HG02981 (cell line): ENCODE results near the gene ADAMTS14.

ENCODE experiments used
- ATAC-seq: cut with Tn5 transposase; IDR thresholded peaks from one replicate; pipeline ENCODE4 v1.9.1; 2021; ENCODE audit warnings: mild to moderate bottlenecking, moderate library complexity; ENCODE audit not compliant: unreplicated experiment

Gene ADAMTS14

DNA sequence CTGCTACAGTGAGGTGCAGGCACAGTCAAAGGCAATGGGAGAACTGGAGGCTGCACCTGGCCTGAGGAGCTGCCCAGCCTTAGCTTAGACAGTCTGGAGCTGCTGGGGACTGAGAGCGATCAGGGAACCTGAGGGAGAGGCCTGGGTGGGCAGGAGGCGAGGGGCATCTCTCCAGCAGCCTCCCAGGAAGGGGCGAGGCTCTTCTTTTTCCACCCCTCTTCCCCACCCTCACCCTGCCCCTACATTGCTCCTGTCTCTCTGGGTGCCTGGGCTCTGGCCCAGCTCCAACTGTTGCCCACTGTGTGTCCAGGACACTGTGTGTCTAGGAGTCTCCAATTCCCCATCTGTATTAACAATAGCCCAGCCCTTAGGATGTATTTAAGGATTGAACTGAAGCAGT lies 76.0 kb downstream of the ADAMTS14 start:
- no peak for ATAC-seq

DNA sequence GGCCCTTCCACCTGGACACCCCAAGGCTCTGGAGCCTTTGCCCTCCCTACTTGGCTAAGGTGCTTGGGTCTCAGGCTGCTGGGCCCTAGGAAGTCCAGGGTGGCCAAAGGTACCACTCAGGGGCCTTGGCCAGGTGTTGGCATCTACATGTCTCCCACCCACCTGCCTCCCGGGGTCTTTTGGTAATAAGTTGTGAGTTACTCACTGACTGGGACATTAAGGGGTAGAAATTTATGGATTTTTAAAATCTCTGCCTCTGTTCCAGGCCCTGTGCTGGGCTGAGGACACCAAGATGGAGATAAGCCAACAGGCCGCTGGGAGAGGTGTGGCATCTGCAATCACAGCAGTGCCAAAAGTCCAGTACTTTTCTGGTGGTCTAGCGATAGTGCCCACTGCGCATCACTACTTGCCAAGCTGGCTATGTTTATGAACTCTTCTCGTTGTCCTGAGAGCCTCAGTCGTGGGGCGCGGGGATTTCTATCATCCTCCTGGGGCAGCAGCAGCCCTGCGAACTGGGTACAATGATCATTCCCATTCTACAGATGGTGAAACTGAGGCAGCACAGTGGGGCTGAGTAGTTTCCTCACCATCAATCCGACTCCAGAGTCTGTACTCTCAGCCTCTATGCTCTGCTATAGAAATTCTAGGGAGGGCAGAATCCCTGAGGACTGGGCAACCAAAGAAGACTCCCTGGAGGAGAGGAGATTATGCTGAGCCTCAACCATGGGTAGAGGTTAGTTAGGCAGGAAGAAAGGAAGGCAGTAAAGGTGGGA lies 76.7 kb downstream of the ADAMTS14 start:
- ATAC-seq: no peak

GRCh38 chr10:70749756-70750155 lies 77.5 kb downstream of the ADAMTS14 start:
- no peak for ATAC-seq

DNA sequence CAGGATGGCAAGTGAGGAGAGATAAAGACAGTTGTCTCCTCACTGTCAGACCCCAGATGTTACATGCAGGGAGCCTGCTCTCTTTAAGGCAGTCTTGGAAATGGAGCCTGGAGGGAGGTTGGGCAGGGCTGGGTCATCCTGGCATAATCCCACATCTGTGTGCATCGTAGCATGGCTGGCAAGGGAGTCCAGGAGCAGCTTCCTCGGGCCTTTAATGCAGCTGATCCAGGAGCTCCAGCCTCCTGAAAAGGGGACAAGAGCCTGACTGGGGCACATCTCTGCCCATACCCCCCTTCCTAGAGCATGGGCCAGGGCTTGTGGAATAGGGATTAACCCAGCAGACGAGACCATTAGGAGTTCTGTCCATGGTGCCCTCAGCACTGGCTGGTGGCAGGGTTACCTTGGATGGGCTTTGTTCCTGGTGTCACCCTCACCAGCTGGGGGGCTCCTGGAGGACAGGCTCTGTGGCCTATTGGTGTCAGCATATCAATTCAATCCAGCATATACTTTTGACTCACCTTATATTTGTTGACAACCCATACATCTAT lies 77.9 kb downstream of the ADAMTS14 start:
- ATAC-seq: no peak

DNA sequence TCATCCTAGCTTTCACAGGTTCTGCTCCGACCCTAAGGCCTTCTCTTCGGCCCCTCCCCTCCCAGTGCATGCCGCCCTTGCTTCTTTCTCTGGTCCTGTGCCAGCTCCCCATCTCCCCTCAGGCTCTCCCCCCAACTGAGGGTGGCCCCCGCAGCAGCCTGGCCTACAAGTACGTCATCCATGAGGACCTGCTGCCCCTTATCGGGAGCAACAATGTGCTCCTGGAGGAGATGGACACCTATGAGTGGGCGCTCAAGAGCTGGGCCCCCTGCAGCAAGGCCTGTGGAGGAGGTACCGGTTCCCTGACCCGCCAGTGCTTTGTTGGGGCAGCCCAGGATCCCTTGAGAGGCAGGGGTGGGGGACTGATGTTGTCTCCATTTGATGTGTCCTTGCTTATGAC lies 79.0 kb downstream of the ADAMTS14 start:
- ATAC-seq: no peak

DNA sequence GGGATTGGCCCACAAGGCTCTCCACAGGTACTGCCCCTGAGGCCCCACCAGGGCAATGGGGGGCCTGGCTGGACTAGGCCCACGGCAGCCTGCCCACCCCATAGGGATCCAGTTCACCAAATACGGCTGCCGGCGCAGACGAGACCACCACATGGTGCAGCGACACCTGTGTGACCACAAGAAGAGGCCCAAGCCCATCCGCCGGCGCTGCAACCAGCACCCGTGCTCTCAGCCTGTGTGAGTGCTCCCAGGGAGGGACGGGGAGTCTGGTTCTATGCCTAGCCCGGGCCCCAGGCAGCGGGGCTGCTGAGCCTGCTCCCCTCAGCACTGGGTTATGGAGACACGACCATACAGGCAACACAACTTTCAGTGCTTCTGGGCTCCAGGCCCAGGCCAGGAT lies 79.7 kb downstream of the ADAMTS14 start:
- no peak for ATAC-seq

GRCh38 chr10:70752571-70752970 lies 80.3 kb downstream of the ADAMTS14 start:
- no peak for ATAC-seq

DNA sequence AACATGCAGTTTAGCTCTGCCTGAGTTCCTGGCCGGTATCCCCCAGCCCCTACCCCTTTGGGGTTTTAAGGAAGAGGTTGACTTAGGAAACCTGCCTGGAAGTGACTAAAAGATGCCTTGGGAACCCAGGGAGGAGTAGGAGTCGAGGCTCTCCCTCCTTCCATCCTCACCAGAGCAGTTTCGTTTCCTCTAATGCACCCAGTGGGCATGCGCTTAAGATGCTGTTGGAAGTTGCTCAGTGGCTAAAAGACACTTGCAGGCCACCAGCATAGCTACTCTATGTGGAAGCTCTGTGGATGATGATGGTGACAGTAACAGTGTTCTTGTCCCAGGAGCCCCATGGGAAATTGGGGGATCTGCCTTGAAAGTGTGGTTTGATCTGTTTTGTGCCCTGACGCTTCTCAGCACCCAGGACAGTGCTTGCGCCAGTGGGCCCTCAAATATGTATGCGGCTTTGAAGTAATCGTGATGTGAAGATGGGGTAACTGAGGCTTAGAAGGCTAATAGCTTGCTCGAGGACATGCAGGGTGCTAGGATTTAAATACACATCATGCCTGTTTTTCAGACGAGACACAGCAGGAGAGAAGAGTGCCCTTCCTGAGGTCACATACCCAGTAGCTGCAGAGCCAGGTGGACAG lies 80.8 kb downstream of the ADAMTS14 start:
- ATAC-seq: no peak

GRCh38 chr10:70753841-70754621 lies 81.7 kb downstream of the ADAMTS14 start:
- ATAC-seq: no peak

GRCh38 chr10:70756700-70757360 lies 84.5 kb downstream of the ADAMTS14 start:
- no peak for ATAC-seq

GRCh38 chr10:70757856-70758255 lies 85.5 kb downstream of the ADAMTS14 start:
- no peak for ATAC-seq

GRCh38 chr10:70758757-70759514 lies 86.6 kb downstream of the ADAMTS14 start:
- ATAC-seq: no peak

DNA sequence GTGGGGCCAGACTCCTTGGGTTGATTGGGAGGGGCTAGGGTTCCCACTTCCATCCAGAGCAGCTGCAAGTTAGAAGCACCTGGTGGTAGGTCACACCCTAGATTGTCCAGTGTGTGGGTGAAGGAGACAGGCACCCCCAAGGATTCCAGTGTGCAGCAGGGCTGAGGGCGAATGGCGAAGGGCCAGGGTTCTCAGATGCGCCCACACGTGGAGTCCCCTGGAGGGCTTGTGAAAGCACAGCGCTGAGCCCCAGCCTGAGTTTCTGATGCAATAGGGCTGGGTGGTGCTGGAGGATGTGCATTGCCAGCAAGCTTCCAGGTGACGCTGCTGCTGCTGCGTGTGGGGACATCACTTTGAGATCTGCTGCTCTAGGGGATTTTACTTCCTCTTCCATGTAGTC lies 87.5 kb downstream of the ADAMTS14 start:
- no peak for ATAC-seq

DNA sequence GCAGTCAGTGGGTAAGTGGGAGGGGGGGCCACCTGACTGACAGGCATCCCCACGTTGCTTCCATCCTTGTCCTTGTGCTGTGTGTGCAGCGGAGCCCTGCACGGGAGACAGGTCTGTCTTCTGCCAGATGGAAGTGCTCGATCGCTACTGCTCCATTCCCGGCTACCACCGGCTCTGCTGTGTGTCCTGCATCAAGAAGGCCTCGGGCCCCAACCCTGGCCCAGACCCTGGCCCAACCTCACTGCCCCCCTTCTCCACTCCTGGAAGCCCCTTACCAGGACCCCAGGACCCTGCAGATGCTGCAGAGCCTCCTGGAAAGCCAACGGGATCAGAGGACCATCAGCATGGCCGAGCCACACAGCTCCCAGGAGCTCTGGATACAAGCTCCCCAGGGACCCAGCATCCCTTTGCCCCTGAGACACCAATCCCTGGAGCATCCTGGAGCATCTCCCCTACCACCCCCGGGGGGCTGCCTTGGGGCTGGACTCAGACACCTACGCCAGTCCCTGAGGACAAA lies 88.0 kb downstream of the ADAMTS14 start:
- ATAC-seq: no peak

DNA sequence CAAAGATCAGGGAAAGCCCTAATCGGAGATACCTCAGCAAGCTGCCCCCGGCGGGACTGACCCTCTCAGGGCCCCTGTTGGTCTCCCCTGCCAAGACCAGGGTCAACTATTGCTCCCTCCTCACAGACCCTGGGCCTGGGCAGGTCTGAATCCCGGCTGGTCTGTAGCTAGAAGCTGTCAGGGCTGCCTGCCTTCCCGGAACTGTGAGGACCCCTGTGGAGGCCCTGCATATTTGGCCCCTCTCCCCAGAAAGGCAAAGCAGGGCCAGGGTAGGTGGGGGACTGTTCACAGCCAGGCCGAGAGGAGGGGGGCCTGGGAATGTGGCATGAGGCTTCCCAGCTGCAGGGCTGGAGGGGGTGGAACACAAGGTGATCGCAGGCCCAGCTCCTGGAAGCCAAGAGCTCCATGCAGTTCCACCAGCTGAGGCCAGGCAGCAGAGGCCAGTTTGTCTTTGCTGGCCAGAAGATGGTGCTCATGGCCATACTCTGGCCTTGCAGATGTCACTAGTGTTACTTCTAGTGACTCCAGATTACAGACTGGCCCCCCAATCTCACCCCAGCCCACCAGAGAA lies 88.8 kb downstream of the ADAMTS14 start:
- ATAC-seq: no peak

GRCh38 chr10:70761727-70762350 lies 89.5 kb downstream of the ADAMTS14 start:
- ATAC-seq: no peak

- ATAC-seq: no peak
Observed at GRCh38 chr10:70762441-70763175, 90.3 kb downstream of the ADAMTS14 start.

- ATAC-seq: no peak
Observed at GRCh38 chr10:70763567-70763966, 91.3 kb downstream of the ADAMTS14 start.
